IPS-20b (cell line): ENCODE measurements around the gene CCDC190.
"Not testable (repeated sequence)": the region's sequence is repeated elsewhere in the genome, so short reads cannot be mapped to it uniquely, and the experiment has no call there.

ENCODE experiments used
- H3K27ac ChIP-seq: one replicate; pipeline ENCODE4 v1.5.1; 2013; ENCODE audit warnings: low read length
- H3K27me3 ChIP-seq: 2 replicates; pipeline ENCODE4 v1.6.1; 2013; ENCODE audit warnings: mild to moderate bottlenecking, low read length, inconsistent platforms; ENCODE audit not compliant: insufficient read depth
- H3K36me3 ChIP-seq: 2 replicates; pipeline ENCODE4 v1.6.1; 2013; ENCODE audit warnings: low read depth, mild to moderate bottlenecking, inconsistent platforms, low read length, moderate library complexity; ENCODE audit not compliant: insufficient read depth
- H3K4me1 ChIP-seq: 2 replicates; pipeline ENCODE4 v1.6.1; 2013; ENCODE audit warnings: mild to moderate bottlenecking, control low read depth, inconsistent platforms, low read length, moderate library complexity; ENCODE audit not compliant: insufficient read depth
- H3K4me3 ChIP-seq: 2 replicates; pipeline ENCODE4 v1.5.1; 2013; ENCODE audit warnings: mild to moderate bottlenecking, low read length, inconsistent platforms
- H3K9ac ChIP-seq: 2 replicates; pipeline ENCODE4 v1.6.1; 2013; ENCODE audit warnings: low read depth, mild to moderate bottlenecking, inconsistent platforms, low read length, moderate library complexity
- H3K9me3 ChIP-seq: 2 replicates; pipeline ENCODE4 v1.6.1; 2013; ENCODE audit warnings: mild to moderate bottlenecking, low read depth, low read length, inconsistent platforms; ENCODE audit not compliant: insufficient read depth

Gene CCDC190

GRCh38 chr1:162899422-162900146 lies 38.6 kb upstream of the CCDC190 start:
- H3K4me1 ChIP-seq = no peaks in the 10 kb centered on the region
- no peak overlapping the region for H3K9ac ChIP-seq
- no peaks in the 10 kb centered on the region for H3K9me3 ChIP-seq
- no peaks in the 10 kb centered on the region for H3K27me3 ChIP-seq
- no peak overlapping the region for H3K4me3 ChIP-seq
- no peaks in the 10 kb centered on the region for H3K36me3 ChIP-seq
- no peak overlapping the region for H3K27ac ChIP-seq

DNA sequence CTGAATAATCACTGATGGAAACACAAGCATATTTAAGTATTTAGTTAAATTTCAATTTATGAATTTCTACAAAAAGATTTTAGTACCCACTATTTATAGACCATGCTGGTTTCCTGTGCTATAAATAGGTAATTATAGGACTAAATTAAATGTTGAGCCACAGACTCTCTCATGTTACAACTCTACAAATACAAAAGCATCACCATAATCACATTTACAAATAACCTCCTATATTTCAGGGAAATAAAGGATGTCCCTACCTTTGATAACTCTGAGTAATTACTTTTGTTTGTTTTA lies 32.6 kb upstream of the CCDC190 start:
- Histone ChIP-seq H3K27me3 (no peaks in the 10 kb centered on the region), H3K27ac (no peak overlapping the region), H3K9me3 (no peaks in the 10 kb centered on the region), H3K4me3 (no peak overlapping the region), H3K36me3 (no peaks in the 10 kb centered on the region), H3K4me1 (peaks cover 7% of the 10 kb centered on the region; the same call in 1 of the 2 replicates), H3K9ac (no peak overlapping the region)

DNA sequence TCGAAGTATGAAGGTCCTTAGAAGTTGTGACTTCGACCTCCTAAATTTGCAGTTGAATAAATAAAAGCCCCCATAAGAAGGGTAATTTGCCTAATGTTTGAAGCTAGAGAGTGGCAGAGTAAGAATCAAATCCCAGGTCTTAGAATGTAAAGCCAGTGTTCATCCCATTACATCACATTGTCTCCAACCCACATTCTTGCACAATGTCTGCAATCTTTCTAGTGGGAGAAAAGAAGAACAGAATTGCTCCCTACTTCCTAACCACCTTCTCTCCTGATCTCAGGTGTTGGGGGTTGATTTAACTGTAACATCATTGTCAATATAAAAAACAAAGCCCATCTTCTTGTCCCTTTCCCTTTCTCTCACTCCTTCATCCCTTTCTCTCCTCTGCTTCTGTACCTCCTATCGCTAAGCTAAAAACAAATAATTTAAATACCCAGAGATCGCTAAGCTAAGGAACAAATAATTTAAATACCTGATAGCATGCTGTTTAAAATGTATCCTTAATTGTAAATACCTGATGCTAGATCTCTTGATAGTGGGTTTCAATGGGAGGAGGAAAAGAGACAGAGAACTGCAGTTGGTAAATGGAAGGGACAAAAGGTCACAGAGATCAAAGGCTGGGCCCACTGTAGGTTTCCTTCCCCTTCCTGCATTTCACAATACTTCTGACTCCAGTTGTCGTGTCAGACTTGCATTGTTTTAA lies 32.1 kb upstream of the CCDC190 start:
- Histone ChIP-seq H3K36me3 (no peaks in the 10 kb centered on the region), H3K9ac (no peak overlapping the region), H3K27ac (no peak overlapping the region), H3K4me3 (no peak overlapping the region), H3K9me3 (no peaks in the 10 kb centered on the region), H3K27me3 (no peaks in the 10 kb centered on the region), H3K4me1 (peaks cover 7% of the 10 kb centered on the region; the same call in 1 of the 2 replicates)

DNA sequence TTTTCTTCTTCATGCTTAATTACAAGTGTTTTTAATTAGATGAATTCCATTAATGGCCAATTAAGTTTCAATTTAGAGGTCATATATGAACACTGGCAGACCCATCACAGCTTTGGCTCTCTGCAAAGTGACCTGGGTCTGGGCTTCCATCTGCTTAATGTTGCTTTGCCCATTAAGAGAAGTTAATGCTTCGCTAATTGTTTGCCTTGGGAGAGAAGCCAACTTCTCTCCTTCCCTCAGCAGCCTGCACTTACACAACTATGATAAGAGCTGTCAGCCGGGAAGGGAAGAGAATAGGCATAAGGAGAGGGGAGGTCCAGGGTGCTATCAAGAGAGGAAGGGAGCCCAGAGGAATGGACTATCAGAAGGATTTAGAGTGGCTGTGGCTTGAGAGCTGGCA lies 29.0 kb upstream of the CCDC190 start:
- no peak overlapping the region for H3K27ac ChIP-seq
- no peak overlapping the region for H3K4me3 ChIP-seq
- H3K27me3 ChIP-seq = no peaks in the 10 kb centered on the region
- H3K9me3 ChIP-seq = no peaks in the 10 kb centered on the region
- H3K4me1 ChIP-seq = peaks cover 7% of the 10 kb centered on the region; the same call in 1 of the 2 replicates
- no peaks in the 10 kb centered on the region for H3K36me3 ChIP-seq
- no peak overlapping the region for H3K9ac ChIP-seq

DNA sequence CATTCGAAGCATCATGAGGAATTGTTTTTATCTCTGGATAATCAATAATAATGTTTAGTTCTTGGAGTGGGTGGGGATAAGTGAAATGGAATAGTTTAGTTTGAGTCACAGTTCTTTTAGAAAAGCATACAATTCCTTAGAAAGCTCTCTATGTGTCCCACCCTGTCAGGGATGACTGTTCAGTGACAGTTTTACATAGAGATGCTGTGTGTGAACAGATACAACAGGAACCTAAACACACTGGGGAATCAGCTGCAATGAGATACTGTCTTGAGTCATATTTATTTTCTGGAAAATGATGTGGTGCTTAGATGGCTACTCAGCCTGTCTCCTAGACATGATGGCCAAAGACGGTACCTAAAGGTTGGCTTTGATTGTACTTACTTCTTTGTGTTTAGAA lies 25.7 kb upstream of the CCDC190 start:
- Histone ChIP-seq H3K27me3 (no peaks in the 10 kb centered on the region), H3K4me1 (no peaks in the 10 kb centered on the region; the same call in 1 of the 2 replicates), H3K36me3 (no peaks in the 10 kb centered on the region), H3K9ac (no peak overlapping the region), H3K27ac (no peak overlapping the region), H3K4me3 (no peak overlapping the region), H3K9me3 (no peaks in the 10 kb centered on the region)

- Histone ChIP-seq H3K9me3 (no peaks in the 10 kb centered on the region), H3K27ac (no peak overlapping the region), H3K9ac (no peak overlapping the region), H3K4me3 (no peak overlapping the region), H3K27me3 (no peaks in the 10 kb centered on the region), H3K36me3 (no peaks in the 10 kb centered on the region), H3K4me1 (no peaks in the 10 kb centered on the region; the same call in 1 of the 2 replicates)
Observed at GRCh38 chr1:162885265-162885664, 24.3 kb upstream of the CCDC190 start.

DNA sequence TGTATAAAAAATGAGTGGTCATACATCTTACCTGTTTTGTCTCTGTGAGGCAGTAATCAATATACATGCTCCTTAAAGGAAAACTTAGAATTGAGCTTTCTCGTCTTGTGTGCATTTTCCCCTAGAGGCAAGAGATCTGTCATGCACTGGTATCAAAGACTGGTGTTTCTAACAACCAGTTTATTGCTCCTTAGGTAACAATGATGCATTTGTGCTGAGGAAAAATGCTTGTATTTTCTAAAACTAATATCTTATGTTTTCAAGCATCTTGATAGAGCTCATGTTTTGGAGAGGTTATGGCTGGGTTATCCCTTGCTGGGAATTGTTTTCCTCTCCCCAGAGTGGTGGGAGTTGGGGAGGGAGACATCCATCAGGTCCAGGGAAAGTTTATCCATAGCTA lies 23.9 kb upstream of the CCDC190 start:
- Histone ChIP-seq H3K9me3 (no peaks in the 10 kb centered on the region), H3K9ac (no peak overlapping the region), H3K4me3 (no peak overlapping the region), H3K27ac (no peak overlapping the region), H3K27me3 (no peaks in the 10 kb centered on the region), H3K4me1 (no peaks in the 10 kb centered on the region; the same call in 1 of the 2 replicates), H3K36me3 (no peaks in the 10 kb centered on the region)

GRCh38 chr1:162882248-162882674 lies 21.3 kb upstream of the CCDC190 start:
- no peak overlapping the region for H3K4me3 ChIP-seq
- H3K4me1 ChIP-seq = no peaks in the 10 kb centered on the region; the same call in 1 of the 2 replicates
- H3K36me3 ChIP-seq = no peaks in the 10 kb centered on the region
- no peaks in the 10 kb centered on the region for H3K9me3 ChIP-seq
- no peak overlapping the region for H3K9ac ChIP-seq
- H3K27me3 ChIP-seq = no peaks in the 10 kb centered on the region
- H3K27ac ChIP-seq = no peak overlapping the region

- H3K27me3 ChIP-seq = no peaks in the 10 kb centered on the region
Observed at GRCh38 chr1:162881590-162881989, 20.6 kb upstream of the CCDC190 start.

GRCh38 chr1:162880617-162881016 lies 19.6 kb upstream of the CCDC190 start:
- H3K4me3 ChIP-seq, H3K36me3 ChIP-seq, H3K9me3 ChIP-seq, H3K27ac ChIP-seq, H3K9ac ChIP-seq, H3K4me1 ChIP-seq, H3K27me3 ChIP-seq: not testable (repeated sequence)

More at GRCh38 chr1:162881590-162881989, 20.6 kb upstream of the CCDC190 start:
- peaks cover 2% of the 10 kb centered on the region for H3K4me1 ChIP-seq
- H3K27ac ChIP-seq = no peak overlapping the region
- no peaks in the 10 kb centered on the region for H3K36me3 ChIP-seq
- no peak overlapping the region for H3K4me3 ChIP-seq
- no peaks in the 10 kb centered on the region for H3K9me3 ChIP-seq
- no peak overlapping the region for H3K9ac ChIP-seq

GRCh38 chr1:162878000-162878596 lies 17.1 kb upstream of the CCDC190 start:
- Histone ChIP-seq H3K4me3 (no peak overlapping the region), H3K36me3 (no peaks in the 10 kb centered on the region), H3K27ac (no peak overlapping the region), H3K27me3 (no peaks in the 10 kb centered on the region), H3K9ac (no peak overlapping the region), H3K9me3 (no peaks in the 10 kb centered on the region), H3K4me1 (peaks cover 4% of the 10 kb centered on the region)

DNA sequence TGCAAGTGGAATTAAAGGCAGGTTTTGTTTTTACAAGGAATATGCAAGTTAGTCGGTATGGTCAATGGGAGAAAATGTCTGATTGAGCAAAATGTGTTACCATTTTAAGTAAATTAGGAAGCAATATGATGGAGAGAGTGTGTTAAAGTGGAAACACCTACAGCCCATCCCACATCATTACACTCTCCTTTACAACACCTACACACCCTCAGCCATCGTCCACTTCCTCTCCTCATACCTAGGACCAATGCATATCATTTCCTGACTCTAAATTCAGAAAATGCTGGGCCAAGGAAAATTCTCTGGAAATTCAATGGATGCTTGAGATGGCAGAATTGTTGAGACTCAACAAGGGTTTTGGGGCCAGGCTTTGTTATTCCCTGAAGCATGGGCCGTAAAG lies 16.4 kb upstream of the CCDC190 start:
- peaks cover 4% of the 10 kb centered on the region for H3K4me1 ChIP-seq

More for the DNA sequence above, 16.4 kb upstream of the CCDC190 start:
- H3K36me3 ChIP-seq = no peaks in the 10 kb centered on the region
- no peak overlapping the region for H3K9ac ChIP-seq
- no peaks in the 10 kb centered on the region for H3K27me3 ChIP-seq
- no peak overlapping the region for H3K27ac ChIP-seq
- no peak overlapping the region for H3K4me3 ChIP-seq
- peaks cover 2% of the 10 kb centered on the region; the same call in 1 of the 2 replicates for H3K9me3 ChIP-seq
